HG03045 (cell line): Measurements from ENCODE around the gene SYNC.

ENCODE experiments used
- ATAC-seq: cut with Tn5 transposase; IDR thresholded peaks from one replicate; pipeline ENCODE4 v1.9.1; 2021; ENCODE audit warnings: mild to moderate bottlenecking, moderate library complexity; ENCODE audit not compliant: unreplicated experiment

The SYNC gene

GRCh38 chr1:32702599-32703478, at the start of gene SYNC:
Gene SYNC, minus strand, starts transcription at chr1:32702770. Its CDS starts 110 bp downstream, at chr1:32702660.
- ATAC-seq, result no peak

- ATAC-seq, result no peak
Observed at GRCh38 chr1:32749771-32750170, 47.2 kb upstream of the SYNC start.

- no peak for ATAC-seq
Observed at GRCh38 chr1:32749332-32749731, 46.8 kb upstream of the SYNC start.

GRCh38 chr1:32748926-32749325, 46.4 kb upstream of the SYNC start:
- no peak for ATAC-seq

GRCh38 chr1:32748348-32748747, 45.8 kb upstream of the SYNC start:
- ATAC-seq, result no peak

- ATAC-seq, result no peak
Observed at GRCh38 chr1:32746130-32746529, 43.6 kb upstream of the SYNC start.

- ATAC-seq, result no peak
Observed at GRCh38 chr1:32744071-32744425, 41.5 kb upstream of the SYNC start.

GRCh38 chr1:32743380-32744070, 41.0 kb upstream of the SYNC start:
- no peak for ATAC-seq

GRCh38 chr1:32742956-32743355, 40.4 kb upstream of the SYNC start:
- ATAC-seq, result no peak

- no peak for ATAC-seq
Observed at GRCh38 chr1:32742199-32742947, 39.8 kb upstream of the SYNC start.

GRCh38 chr1:32741413-32742198, 39.0 kb upstream of the SYNC start:
- no peak for ATAC-seq

- ATAC-seq, result no peak
Observed at GRCh38 chr1:32741059-32741412, 38.5 kb upstream of the SYNC start.

- ATAC-seq, result no peak
Observed at GRCh38 chr1:32736812-32737791, 34.5 kb upstream of the SYNC start.

GRCh38 chr1:32733582-32734321, 31.2 kb upstream of the SYNC start:
- ATAC-seq, result no peak

- no peak for ATAC-seq
Observed at GRCh38 chr1:32729254-32730046, 26.9 kb upstream of the SYNC start.

GRCh38 chr1:32728413-32729077, 26.0 kb upstream of the SYNC start:
- no peak for ATAC-seq

- ATAC-seq, result no peak
Observed at GRCh38 chr1:32727876-32728275, 25.3 kb upstream of the SYNC start.

- no peak for ATAC-seq
Observed at GRCh38 chr1:32725615-32725982, 23.0 kb upstream of the SYNC start.
